Choroid plexus epithelial cell (primary cell): ENCODE measurements around the gene GLI2.

Experiments
- DNase-seq: peaks from one replicate; pipeline ENCODE4 v3.0.0-alpha.2; 2010; ENCODE audit warnings: low read depth
- H3K4me3 ChIP-seq: 2 replicates; pipeline ENCODE4 v1.5.1; 2011; ENCODE audit warnings: low read depth, mild to moderate bottlenecking, control low read depth, low read length, moderate library complexity
- TF ChIP-seq, protein P1 (sequence below): conservative IDR thresholded peaks from 2 replicates; pipeline ENCODE4 v1.5.1; 2011; ENCODE audit warnings: low read depth, mild to moderate bottlenecking, control low read depth, inconsistent platforms, low read length, moderate library complexity

GLI2 gene

DNA sequence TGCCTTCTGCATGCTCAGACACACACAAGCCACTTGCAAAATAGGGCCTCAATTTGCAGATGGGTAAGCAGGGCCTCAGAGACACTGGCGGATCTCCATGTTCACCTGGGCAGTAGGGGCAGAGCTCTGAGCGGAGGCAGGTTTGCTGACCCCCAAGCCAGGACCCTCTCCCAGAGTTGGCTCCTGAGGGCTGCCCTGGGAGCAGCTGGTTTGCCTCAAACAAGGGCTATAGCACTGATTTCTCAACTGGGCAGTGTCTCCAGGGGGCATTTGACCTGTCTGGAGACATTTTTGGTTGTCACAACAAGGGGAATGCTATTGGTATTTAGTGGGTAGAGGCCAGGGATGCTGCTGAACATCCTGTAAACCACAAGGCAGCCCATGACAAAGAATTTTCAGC is 11.6 kb downstream of the GLI2 start:
- DNase-seq, result no peak
- TF ChIP-seq, protein P1, sequence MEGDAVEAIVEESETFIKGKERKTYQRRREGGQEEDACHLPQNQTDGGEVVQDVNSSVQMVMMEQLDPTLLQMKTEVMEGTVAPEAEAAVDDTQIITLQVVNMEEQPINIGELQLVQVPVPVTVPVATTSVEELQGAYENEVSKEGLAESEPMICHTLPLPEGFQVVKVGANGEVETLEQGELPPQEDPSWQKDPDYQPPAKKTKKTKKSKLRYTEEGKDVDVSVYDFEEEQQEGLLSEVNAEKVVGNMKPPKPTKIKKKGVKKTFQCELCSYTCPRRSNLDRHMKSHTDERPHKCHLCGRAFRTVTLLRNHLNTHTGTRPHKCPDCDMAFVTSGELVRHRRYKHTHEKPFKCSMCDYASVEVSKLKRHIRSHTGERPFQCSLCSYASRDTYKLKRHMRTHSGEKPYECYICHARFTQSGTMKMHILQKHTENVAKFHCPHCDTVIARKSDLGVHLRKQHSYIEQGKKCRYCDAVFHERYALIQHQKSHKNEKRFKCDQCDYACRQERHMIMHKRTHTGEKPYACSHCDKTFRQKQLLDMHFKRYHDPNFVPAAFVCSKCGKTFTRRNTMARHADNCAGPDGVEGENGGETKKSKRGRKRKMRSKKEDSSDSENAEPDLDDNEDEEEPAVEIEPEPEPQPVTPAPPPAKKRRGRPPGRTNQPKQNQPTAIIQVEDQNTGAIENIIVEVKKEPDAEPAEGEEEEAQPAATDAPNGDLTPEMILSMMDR, result no peak
- no peak overlapping the region for H3K4me3 ChIP-seq

DNA sequence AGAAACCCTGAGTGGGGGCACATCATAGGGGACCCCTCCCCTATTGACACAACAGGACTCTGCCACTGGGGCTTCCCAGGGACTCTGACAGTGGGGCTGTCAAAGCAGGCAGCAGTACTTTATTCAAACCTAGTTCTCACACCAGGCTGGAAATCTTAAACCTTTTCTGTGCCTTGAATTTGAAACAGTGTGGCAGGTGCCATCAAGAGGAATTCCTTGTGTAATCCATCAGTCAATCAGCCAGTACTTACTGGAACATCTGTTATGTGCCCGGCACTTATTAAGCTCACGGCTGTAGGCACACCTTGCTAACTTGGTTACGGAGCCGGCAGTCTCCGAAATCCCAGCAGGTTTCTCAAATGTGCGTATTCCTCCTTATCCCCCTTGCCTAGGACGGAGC is 12.0 kb downstream of the GLI2 start:
- no peak for DNase-seq
- H3K4me3 ChIP-seq, result no peak overlapping the region
- TF ChIP-seq, protein P1, result no peak

DNA sequence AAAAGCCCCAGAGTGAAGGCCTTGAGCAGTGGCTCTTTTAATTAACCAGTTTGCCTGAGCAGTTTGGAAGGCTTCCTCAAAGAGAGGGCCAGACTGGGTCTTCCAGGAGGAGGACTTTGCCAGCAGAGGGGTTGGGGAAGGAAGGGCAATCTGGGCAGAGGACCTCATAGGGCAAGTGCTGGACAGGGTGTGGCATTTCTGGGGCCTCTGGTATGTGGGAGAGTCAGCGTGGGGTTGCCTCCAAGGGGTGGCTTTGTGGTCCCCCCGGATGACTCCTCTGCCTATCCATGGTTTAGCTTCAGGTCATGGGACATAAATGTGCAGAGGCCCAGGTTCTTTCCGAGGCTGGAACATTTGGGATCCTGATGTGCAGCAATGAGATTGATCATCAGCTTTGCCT is 12.6 kb downstream of the GLI2 start:
- DNase-seq, result no peak
- TF ChIP-seq, protein P1, result no peak
- H3K4me3 ChIP-seq, result no peak overlapping the region

DNA sequence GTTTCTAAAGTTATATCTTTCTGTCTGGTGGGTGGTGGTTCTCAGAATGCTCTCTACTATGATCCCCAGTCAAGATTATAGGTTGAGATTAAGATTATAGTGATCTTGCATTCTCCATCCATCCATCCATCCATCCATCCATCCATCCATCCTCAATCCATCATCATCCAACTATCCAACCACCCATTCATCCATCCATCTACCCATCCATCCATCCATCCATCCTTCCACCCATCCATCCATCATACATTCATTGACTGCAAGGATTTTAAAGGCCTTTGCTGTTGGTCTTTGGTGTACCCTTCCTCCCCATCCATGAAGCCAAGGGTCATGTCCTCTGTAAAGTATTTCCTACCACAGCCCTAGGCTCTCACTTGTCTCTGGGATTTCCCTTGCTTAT is 13.1 kb downstream of the GLI2 start:
- DNase-seq, result no peak
- TF ChIP-seq, protein P1, result no peak
- no peak overlapping the region for H3K4me3 ChIP-seq

DNA sequence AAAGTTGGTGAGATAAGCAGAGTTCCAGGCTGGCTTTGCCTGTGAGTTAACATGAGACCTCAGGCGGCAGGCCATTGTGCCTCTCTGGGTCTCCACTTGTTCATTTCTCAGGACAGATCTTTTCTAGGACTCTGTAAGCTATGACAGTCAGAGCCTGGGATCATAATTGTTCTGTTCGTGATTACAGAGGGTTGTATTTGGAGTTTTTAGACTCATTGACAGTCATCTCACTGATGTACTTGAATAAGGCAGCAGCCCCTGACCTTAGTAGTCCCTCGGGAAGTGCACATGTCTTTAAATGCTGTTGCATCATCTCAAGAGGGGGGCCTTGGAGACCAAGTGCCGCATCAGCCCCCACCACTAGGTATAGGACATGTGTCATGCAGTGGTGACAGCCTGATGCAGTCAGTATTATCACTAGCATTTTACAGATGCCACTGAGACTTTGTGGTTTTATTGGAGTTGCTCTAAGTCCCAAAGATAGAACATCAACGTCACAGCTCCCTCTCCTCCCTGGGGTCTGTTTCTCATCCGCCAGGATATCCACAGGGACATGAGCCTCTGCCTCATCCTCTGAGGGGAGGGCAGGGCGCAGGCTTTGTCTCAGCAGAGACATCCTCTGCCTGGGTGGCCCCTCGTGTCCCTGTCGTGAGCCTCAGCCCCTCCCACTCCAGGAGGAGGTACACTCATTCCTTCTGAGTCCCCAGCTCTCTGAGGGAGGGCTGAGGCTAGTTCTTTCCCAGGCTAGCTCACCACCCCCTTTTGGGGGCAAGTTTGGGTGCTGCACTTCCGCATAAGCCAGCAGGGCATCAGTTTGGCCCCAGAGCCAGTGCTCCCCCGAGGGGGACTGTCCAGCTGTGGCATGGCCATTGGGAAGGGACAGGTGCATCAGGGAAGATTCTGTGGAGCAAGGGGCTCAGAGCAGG is 14.1 kb downstream of the GLI2 start:
- TF ChIP-seq, protein P1, result no peak
- DNase-seq, result no peak
- no peak overlapping the region for H3K4me3 ChIP-seq

DNA sequence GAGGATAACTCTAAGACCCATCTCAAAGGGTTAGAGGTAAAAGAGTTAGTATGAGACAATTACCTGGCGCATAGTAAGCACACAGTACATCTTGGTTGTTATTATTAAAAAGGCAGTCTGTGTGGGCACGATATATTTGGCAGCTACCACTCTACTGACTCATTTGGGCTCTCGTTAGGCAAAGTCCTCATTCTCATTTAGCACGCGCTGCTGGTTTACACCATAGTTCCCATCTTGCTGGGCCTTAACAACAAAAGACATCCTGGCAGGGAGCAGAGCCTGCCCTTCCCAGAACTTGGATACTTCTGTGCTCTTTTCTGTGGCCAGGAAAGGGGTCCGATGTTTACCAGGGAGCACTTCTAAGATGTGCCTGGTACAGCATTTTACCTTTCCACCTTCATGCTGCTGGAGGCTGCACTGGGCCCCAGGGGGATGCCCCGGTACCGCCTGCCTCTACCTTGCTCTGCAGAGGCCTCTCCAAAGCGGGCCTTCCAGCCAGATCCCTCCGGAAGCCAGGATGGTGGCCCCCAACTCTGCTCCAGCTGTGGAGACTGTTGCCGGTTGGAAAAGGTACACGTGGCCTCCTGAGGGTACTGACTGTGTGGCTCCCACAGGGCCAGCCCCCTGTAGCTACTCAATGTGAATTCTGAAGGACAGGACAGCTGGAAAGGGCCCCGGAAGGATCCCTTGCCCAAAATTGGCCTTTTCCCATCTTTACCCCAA is 15.0 kb downstream of the GLI2 start:
- H3K4me3 ChIP-seq, result no peak overlapping the region
- TF ChIP-seq, protein P1, result no peak
- no peak for DNase-seq
